ENCODE data around the gene RPGR.

The RPGR gene

GRCh38 chrX:38347136-38347535, 19.8 kb upstream of the RPGR start:
- TF ChIP-seq, protein P1, sequence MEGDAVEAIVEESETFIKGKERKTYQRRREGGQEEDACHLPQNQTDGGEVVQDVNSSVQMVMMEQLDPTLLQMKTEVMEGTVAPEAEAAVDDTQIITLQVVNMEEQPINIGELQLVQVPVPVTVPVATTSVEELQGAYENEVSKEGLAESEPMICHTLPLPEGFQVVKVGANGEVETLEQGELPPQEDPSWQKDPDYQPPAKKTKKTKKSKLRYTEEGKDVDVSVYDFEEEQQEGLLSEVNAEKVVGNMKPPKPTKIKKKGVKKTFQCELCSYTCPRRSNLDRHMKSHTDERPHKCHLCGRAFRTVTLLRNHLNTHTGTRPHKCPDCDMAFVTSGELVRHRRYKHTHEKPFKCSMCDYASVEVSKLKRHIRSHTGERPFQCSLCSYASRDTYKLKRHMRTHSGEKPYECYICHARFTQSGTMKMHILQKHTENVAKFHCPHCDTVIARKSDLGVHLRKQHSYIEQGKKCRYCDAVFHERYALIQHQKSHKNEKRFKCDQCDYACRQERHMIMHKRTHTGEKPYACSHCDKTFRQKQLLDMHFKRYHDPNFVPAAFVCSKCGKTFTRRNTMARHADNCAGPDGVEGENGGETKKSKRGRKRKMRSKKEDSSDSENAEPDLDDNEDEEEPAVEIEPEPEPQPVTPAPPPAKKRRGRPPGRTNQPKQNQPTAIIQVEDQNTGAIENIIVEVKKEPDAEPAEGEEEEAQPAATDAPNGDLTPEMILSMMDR (IDR thresholded peaks at IDR 0.05; ENCODE audit: low read length, missing control alignments) = no peak
- peak; percentile 94 for DNase-seq (ENCODE audit: low read depth)
- H3K4me3 ChIP-seq (replicated peaks; ENCODE audit: low read depth, low read length) = no peak overlapping the region

DNA sequence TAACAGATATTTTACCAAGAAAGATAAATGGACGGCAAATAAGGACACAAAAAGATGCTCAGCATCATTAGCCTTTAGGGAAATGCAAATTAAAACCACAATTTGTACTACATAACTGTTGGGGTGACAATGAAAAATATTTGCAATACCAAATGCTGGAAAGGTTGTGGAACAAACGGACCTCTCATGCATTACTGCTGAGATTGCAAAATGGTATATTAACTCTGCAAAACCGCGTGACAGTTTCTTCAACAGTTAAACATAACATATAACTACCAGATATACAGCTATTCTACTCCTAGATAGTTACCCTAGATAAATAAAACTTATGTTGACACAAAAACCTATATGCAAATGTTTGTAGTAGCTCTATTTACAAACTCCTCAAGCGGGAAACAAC, 18.8 kb upstream of the RPGR start:
- no peak for DNase-seq (ENCODE audit: low read depth)
- TF ChIP-seq, protein P1 (IDR thresholded peaks at IDR 0.05; ENCODE audit: low read length, missing control alignments) = no peak
- no peak overlapping the region for H3K4me3 ChIP-seq (replicated peaks; ENCODE audit: low read depth, low read length)

DNA sequence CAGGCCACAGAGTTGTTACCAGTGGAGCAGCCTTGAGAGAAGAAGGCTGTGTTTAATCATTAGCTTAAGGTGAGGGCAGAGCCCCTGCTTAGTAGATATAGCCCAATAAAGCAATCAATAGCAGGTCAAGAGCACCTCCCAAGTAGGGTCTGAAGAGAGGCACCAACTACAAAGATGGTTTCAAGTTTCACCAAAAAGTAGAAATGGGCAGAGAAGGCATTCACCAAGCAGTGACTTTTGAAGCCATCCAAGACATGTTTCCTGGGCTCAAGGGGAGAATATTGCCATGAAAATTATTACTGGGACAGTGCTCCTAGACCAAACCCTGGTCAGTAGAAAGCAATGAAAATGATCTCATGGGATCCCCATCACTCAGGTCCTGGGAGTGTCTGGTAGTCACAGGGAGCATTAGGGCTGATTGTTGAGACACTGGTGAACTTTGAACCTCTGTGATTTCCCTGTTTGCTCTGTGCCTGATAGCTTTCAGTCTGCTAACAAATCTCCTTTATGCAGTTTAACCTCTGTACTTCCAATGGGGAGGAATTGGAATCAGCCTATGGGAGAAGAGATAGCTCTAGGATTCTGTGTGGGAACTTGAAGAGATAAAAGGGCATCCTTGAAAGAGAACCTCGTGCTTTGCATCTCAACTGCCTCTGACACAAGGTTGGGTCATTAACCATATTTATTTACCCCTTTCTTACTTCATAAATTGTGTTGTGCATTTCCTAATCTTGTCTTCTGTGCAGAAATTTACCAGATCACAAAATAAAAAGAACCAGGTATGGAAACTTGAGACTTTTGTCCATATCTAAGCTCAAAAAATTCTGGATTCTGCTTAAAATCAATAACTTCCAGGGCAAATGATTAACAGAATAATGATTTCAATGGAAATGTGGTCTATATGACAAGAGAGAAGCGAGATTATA, 15.8 kb upstream of the RPGR start:
- H3K4me3 ChIP-seq (replicated peaks; ENCODE audit: low read depth, low read length) = no peak overlapping the region
- TF ChIP-seq, protein P1 (IDR thresholded peaks at IDR 0.05; ENCODE audit: low read length, missing control alignments) = no peak
- DNase-seq (ENCODE audit: low read depth) = no peak

GRCh38 chrX:38341442-38341841, 14.1 kb upstream of the RPGR start:
- no peak for DNase-seq (ENCODE audit: low read depth)
- H3K4me3 ChIP-seq (replicated peaks; ENCODE audit: low read depth, low read length) = no peak overlapping the region
- TF ChIP-seq, protein P1 (IDR thresholded peaks at IDR 0.05; ENCODE audit: low read length, missing control alignments) = no peak

- no peak overlapping the region for H3K4me3 ChIP-seq (replicated peaks; ENCODE audit: low read depth, low read length)
- DNase-seq (ENCODE audit: low read depth) = no peak
- TF ChIP-seq, protein P1 (IDR thresholded peaks at IDR 0.05; ENCODE audit: low read length, missing control alignments) = no peak
Observed at GRCh38 chrX:38336538-38337240, 9.4 kb upstream of the RPGR start.

- DNase-seq (ENCODE audit: low read depth) = no peak
Observed at GRCh38 chrX:38335382-38335781, 8.1 kb upstream of the RPGR start.

More at GRCh38 chrX:38335382-38335781, 8.1 kb upstream of the RPGR start:
- no peak overlapping the region for H3K4me3 ChIP-seq (replicated peaks; ENCODE audit: low read depth, low read length)
- TF ChIP-seq, protein P1 (IDR thresholded peaks at IDR 0.05; ENCODE audit: low read length, missing control alignments) = peak; percentile 39

Data from fibroblast of pulmonary artery (primary cell).